Osteoblast (primary cell): ENCODE results near the gene TSPYL1. TPM values are rescaled to one million over a fixed set of nuclear protein-coding genes. Genes with fewer than 3 reads are reported as not detected.
"Not testable (repeated sequence)": the region's sequence is repeated elsewhere in the genome, so short reads cannot be mapped to it uniquely, and the experiment has no call there.

Experiments used
- DNase-seq: peaks from one replicate; pipeline ENCODE4 v3.0.0; 2011; ENCODE audit warnings: low spot score, mixed read lengths; ENCODE audit not compliant: insufficient read length; ENCODE audit errors: missing footprints
- H2AFZ ChIP-seq: 2 replicates; pipeline ENCODE4 v1.6.0; 2011; ENCODE audit warnings: mild to moderate bottlenecking, low read length
- H3K27ac ChIP-seq: 2 replicates; pipeline ENCODE4 v1.5.1; 2011; ENCODE audit warnings: mild to moderate bottlenecking, low read depth, low read length, moderate library complexity
- H3K27me3 ChIP-seq: 2 replicates; pipeline ENCODE4 v1.6.0; 2012; ENCODE audit warnings: mild to moderate bottlenecking, control low read depth, inconsistent platforms, low read length, moderate library complexity; ENCODE audit not compliant: insufficient read depth
- H3K36me3 ChIP-seq: 2 replicates; pipeline ENCODE4 v1.5.1; 2011; ENCODE audit warnings: mild to moderate bottlenecking, low read length, control low read depth, moderate library complexity; ENCODE audit not compliant: insufficient read depth
- H3K4me1 ChIP-seq: 2 replicates; pipeline ENCODE4 v1.5.1; 2011; ENCODE audit warnings: mild to moderate bottlenecking, low read length, control low read depth, moderate library complexity; ENCODE audit not compliant: insufficient read depth
- H3K4me2 ChIP-seq: 2 replicates; pipeline ENCODE4 v1.6.0; 2011; ENCODE audit warnings: mild to moderate bottlenecking, low read length; ENCODE audit not compliant: insufficient read depth
- H3K4me3 ChIP-seq: fragments of 200-600 bp; sonication (generic); 3 replicates; pipeline ENCODE4 v1.5.1; 2012; ENCODE audit warnings: mild to moderate bottlenecking, low read length, inconsistent platforms; ENCODE audit not compliant: insufficient read depth
- H3K79me2 ChIP-seq: 2 replicates; pipeline ENCODE4 v1.6.0; 2012; ENCODE audit warnings: mild to moderate bottlenecking, low read length, control low read depth, inconsistent platforms; ENCODE audit not compliant: insufficient read depth
- H3K9me3 ChIP-seq: 2 replicates; pipeline ENCODE4 v1.5.1; 2011; ENCODE audit warnings: low read depth, low read length, control low read depth
- H4K20me1 ChIP-seq: 2 replicates; pipeline ENCODE4 v1.6.0; 2012; ENCODE audit warnings: mild to moderate bottlenecking, low read length, control low read depth; ENCODE audit not compliant: insufficient read depth
- CTCF ChIP-seq: IDR thresholded peaks from 2 replicates; pipeline ENCODE4 v1.5.1; 2011; ENCODE audit warnings: mild to moderate bottlenecking, low read depth, low read length, moderate library complexity; ENCODE audit errors: extremely low read depth
- total RNA-seq: library from RNA; depleted of rRNA; stranded (reverse); fragments of >200 nt; gene quantifications from 2 replicates; pipeline ENCODE4 v1.2.3, GENCODE V29; 2012

TSPYL1 gene
- total RNA-seq, 1 donor: 89.4 TPM

DNA sequence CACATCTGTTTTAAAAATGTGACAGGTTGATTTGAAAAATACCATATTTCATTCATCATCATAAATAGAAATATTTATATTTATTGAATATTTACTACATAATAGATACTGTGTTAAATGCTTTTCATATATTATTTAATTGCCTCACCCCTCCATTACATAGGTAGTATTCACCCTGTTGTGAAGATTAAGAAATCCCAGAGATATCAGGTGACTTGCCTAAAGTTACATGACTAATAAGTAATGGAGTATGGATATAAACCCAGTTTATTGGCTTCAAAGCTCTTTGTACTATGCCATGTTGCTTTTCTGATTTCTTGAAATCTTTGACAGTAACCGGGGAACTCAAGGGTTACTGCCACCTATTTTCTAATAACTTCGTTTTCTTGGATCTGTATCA is 10.1 kb upstream of the TSPYL1 start:
- H3K9me3 ChIP-seq: no peaks in the 10 kb centered on the region
- no peak overlapping the region for H3K4me2 ChIP-seq
- H3K27ac ChIP-seq: no peak overlapping the region
- no peak overlapping the region for H3K4me3 ChIP-seq
- no peak overlapping the region for H2AFZ ChIP-seq
- H3K36me3 ChIP-seq: no peaks in the 10 kb centered on the region
- H3K27me3 ChIP-seq: no peaks in the 10 kb centered on the region
- H3K79me2 ChIP-seq: no peaks in the 10 kb centered on the region
- no peak for TF ChIP-seq CTCF
- no peaks in the 10 kb centered on the region for H4K20me1 ChIP-seq
- no peak for DNase-seq
- peaks cover 8% of the 10 kb centered on the region for H3K4me1 ChIP-seq

- H3K4me1 ChIP-seq: peaks cover 8% of the 10 kb centered on the region
- peak; percentile 85 for TF ChIP-seq CTCF
- H3K27ac ChIP-seq: no peak overlapping the region
- H3K27me3 ChIP-seq: no peaks in the 10 kb centered on the region
- H3K9me3 ChIP-seq: no peaks in the 10 kb centered on the region
- H2AFZ ChIP-seq: no peak overlapping the region
- H3K4me3 ChIP-seq: no peak overlapping the region
- no peaks in the 10 kb centered on the region for H3K79me2 ChIP-seq
- no peak for DNase-seq
- no peaks in the 10 kb centered on the region for H3K36me3 ChIP-seq
- no peaks in the 10 kb centered on the region for H4K20me1 ChIP-seq
- no peak overlapping the region for H3K4me2 ChIP-seq
Measured at GRCh38 chr6:116287689-116288282, 8.1 kb upstream of the TSPYL1 start.

DNA sequence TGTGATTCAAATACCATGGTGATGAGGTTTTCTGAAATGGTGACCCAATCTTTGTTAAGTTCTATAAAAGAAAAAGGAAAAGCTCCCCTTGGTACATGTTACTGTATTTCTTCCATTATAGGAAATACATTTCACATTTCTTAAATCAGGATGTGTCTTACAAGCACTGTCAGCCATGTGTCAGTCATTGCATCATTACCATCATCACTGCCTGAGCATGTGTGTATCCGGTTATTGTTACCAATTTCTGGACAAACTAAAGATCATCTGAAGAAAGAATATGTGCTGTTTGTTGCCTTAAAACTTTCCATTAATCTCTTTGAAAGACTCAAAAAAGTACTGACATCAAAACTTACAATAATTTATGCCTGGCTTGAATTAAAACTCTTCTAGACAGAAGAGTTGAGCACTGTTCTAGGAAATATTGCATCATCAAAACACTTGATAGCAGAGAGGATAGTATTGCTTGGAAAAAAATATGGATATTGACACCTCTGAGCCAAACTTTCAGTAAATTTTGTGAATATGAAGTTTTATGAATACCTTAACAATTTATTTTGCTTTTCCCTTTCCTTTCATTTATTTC is 7.1 kb upstream of the TSPYL1 start:
- H3K36me3 ChIP-seq: no peaks in the 10 kb centered on the region
- H3K79me2 ChIP-seq: no peaks in the 10 kb centered on the region
- no peak overlapping the region for H2AFZ ChIP-seq
- H3K4me2 ChIP-seq: no peak overlapping the region
- H3K9me3 ChIP-seq: no peaks in the 10 kb centered on the region
- no peak for TF ChIP-seq CTCF
- H3K4me1 ChIP-seq: peaks cover 4% of the 10 kb centered on the region
- no peak overlapping the region for H3K27ac ChIP-seq
- no peak for DNase-seq
- no peaks in the 10 kb centered on the region for H3K27me3 ChIP-seq
- no peaks in the 10 kb centered on the region for H4K20me1 ChIP-seq
- H3K4me3 ChIP-seq: no peak overlapping the region

- not testable (repeated sequence) for H3K36me3 ChIP-seq, H3K4me1 ChIP-seq, H4K20me1 ChIP-seq, H3K4me2 ChIP-seq, H3K9me3 ChIP-seq, H3K4me3 ChIP-seq, H2AFZ ChIP-seq, H3K79me2 ChIP-seq, H3K27me3 ChIP-seq, H3K27ac ChIP-seq, DNase-seq
Measured at GRCh38 chr6:116284984-116285383, 5.3 kb upstream of the TSPYL1 start.
